Neural cell (in vitro differentiated cells): Measurements from ENCODE around the gene MRPS34. TPM values are rescaled to one million over a fixed set of nuclear protein-coding genes. Genes with fewer than 3 reads are reported as not detected.

Experiments used
- H2AFZ ChIP-seq: fragments of 200-600, 300-800 bp; sonication (generic), shearing (Covaris generic); 2 replicates; pipeline ENCODE4 v1.6.0; 2014; ENCODE audit warnings: low read depth, mild to moderate bottlenecking, antibody characterized with exemption, low read length, moderate library complexity
- H3F3A ChIP-seq: fragments of 200-600 bp; shearing (Covaris generic); 2 replicates; pipeline ENCODE4 v1.6.1; 2016; ENCODE audit warnings: mild to moderate bottlenecking, moderate library complexity, mixed read lengths, antibody characterized with exemption, low read length; ENCODE audit not compliant: insufficient read depth, poor library complexity, severe bottlenecking
- H3K27ac ChIP-seq: fragments of 200-600, 300-800 bp; sonication (generic), shearing (Covaris generic); 2 replicates; pipeline ENCODE4 v1.5.1; 2014; ENCODE audit warnings: mild to moderate bottlenecking, low read length, moderate library complexity
- H3K27me3 ChIP-seq: fragments of 300-800, 200-600 bp; sonication (generic), shearing (Covaris generic); 2 replicates; pipeline ENCODE4 v1.6.0; 2014; ENCODE audit warnings: mild to moderate bottlenecking, low read depth, low read length, moderate library complexity; ENCODE audit not compliant: insufficient read depth
- H3K36me3 ChIP-seq: fragments of 300-800, 200-600 bp; sonication (generic), shearing (Covaris generic); 2 replicates; pipeline ENCODE4 v1.5.1; 2014; ENCODE audit warnings: mild to moderate bottlenecking, antibody characterized with exemption, low read length, moderate library complexity; ENCODE audit not compliant: insufficient read depth
- H3K4me2 ChIP-seq: fragments of 300-800, 200-600 bp; sonication (generic), shearing (Covaris generic); 2 replicates; pipeline ENCODE4 v1.6.0; 2014; ENCODE audit warnings: mild to moderate bottlenecking, low read length
- H3K4me3 ChIP-seq: fragments of 300-800, 200-600 bp; sonication (generic), shearing (Covaris generic); 2 replicates; pipeline ENCODE4 v1.5.1; 2014; ENCODE audit warnings: mild to moderate bottlenecking, low read length, moderate library complexity
- H3K79me2 ChIP-seq: fragments of 200-600 bp; shearing (Covaris generic); replicated peaks from 2 replicates; pipeline ENCODE4 v1.6.0; 2014; ENCODE audit warnings: mild to moderate bottlenecking, low read length, moderate library complexity; ENCODE audit not compliant: insufficient read depth
- H3K9ac ChIP-seq: fragments of 300-800, 200-600 bp; sonication (generic), shearing (Covaris generic); 2 replicates; pipeline ENCODE4 v1.6.1; 2016; ENCODE audit warnings: mild to moderate bottlenecking, low read length, mixed read lengths
- H3K9me2 ChIP-seq: fragments of 200-600 bp; shearing (Covaris generic); 2 replicates; pipeline ENCODE4 v1.6.1; 2016; ENCODE audit warnings: mild to moderate bottlenecking, low read length, mixed read lengths; ENCODE audit not compliant: insufficient read depth
- H3K9me3 ChIP-seq: fragments of 200-600, 300-800 bp; sonication (generic), shearing (Covaris generic); 2 replicates; pipeline ENCODE4 v1.6.1; 2016; ENCODE audit warnings: mild to moderate bottlenecking, mixed run types, low read length, moderate library complexity, mixed read lengths
- H4K20me1 ChIP-seq: fragments of 200-600 bp; shearing (Covaris generic); 2 replicates; pipeline ENCODE4 v1.6.1; 2016; ENCODE audit warnings: mild to moderate bottlenecking, mixed run types; ENCODE audit not compliant: insufficient read depth
- CTCF ChIP-seq: fragments of 450-650 bp; IDR thresholded peaks from 2 replicates; pipeline ENCODE4 v1.5.1; 2014; ENCODE audit warnings: antibody characterized with exemption, mild to moderate bottlenecking, moderate library complexity; ENCODE audit not compliant: poor library complexity, severe bottlenecking
- EP300 ChIP-seq: fragments of 450-650 bp; conservative IDR thresholded peaks from 2 replicates; pipeline ENCODE4 v1.6.1; 2014; ENCODE audit warnings: antibody characterized with exemption, mild to moderate bottlenecking, moderate library complexity; ENCODE audit not compliant: poor library complexity, severe bottlenecking
- EZH2 ChIP-seq: fragments of 200-600, 300-800 bp; shearing (Covaris generic), sonication (generic); IDR thresholded peaks from 2 replicates; pipeline ENCODE4 v1.6.1; 2014; ENCODE audit warnings: antibody characterized with exemption, low read length, borderline replicate concordance, mild to moderate bottlenecking; ENCODE audit not compliant: insufficient read depth, poor library complexity, severe bottlenecking
- MXI1 ChIP-seq: fragments of 450-650 bp; conservative IDR thresholded peaks from 2 replicates; pipeline ENCODE4 v1.6.1; 2014; ENCODE audit warnings: antibody characterized with exemption, mild to moderate bottlenecking; ENCODE audit not compliant: poor library complexity, severe bottlenecking
- POLR2AphosphoS5 ChIP-seq: IDR thresholded peaks from 2 replicates; pipeline ENCODE4 v1.6.1; 2012
- RAD21 ChIP-seq: fragments of 450-650 bp; conservative IDR thresholded peaks from 2 replicates; pipeline ENCODE4 v1.6.1; 2014; ENCODE audit warnings: antibody characterized with exemption, mild to moderate bottlenecking, moderate library complexity
- REST ChIP-seq: IDR thresholded peaks from 2 replicates; pipeline ENCODE4 v1.6.1; 2012; ENCODE audit warnings: borderline replicate concordance
- SMC3 ChIP-seq: fragments of 450-650 bp; conservative IDR thresholded peaks from 2 replicates; pipeline ENCODE4 v1.6.1; 2014; ENCODE audit warnings: antibody characterized with exemption, mild to moderate bottlenecking, moderate library complexity; ENCODE audit not compliant: poor library complexity
- TAF1 ChIP-seq: IDR thresholded peaks from 2 replicates; pipeline ENCODE4 v1.6.1; 2012; ENCODE audit warnings: low read depth
- polyA plus RNA-seq: library from polyadenylated mRNA; depleted of rRNA; stranded (reverse); fragments of >200 nt; gene quantifications from 2 replicates; pipeline ENCODE4 v1.2.3, GENCODE V29; 2014

Gene MRPS34
- polyA plus RNA-seq, 1 donor from 2014 or later = 113 TPM

GRCh38 chr16:1781254-1781653 is 8.3 kb upstream of the MRPS34 start:
- Histone ChIP-seq H3K79me2 (peaks cover 34% of the 10 kb centered on the region), H3K9me2 (no peaks in the 10 kb centered on the region), H3K4me3 (peak overlapping the region; percentile 95), H3F3A (no peaks in the 10 kb centered on the region), H3K36me3 (no peaks in the 10 kb centered on the region), H3K9ac (peak overlapping the region; percentile 82), H3K9me3 (no peaks in the 10 kb centered on the region), H3K27ac (peak overlapping the region; percentile 63), H3K4me2 (peak overlapping the region; percentile 88), H4K20me1 (peaks cover 28% of the 10 kb centered on the region), H2AFZ (no peak overlapping the region), H3K27me3 (no peaks in the 10 kb centered on the region)
- TF ChIP-seq REST (no peak), POLR2AphosphoS5 (no peak), RAD21 (no peak), TAF1 (no peak), EZH2 (no peak), MXI1 (no peak), CTCF (no peak), EP300 (no peak), SMC3 (no peak)

GRCh38 chr16:1780677-1781072 is 7.7 kb upstream of the MRPS34 start:
- H3K36me3 ChIP-seq = no peaks in the 10 kb centered on the region
- H3K27me3 ChIP-seq = no peaks in the 10 kb centered on the region
- H4K20me1 ChIP-seq = peaks cover 28% of the 10 kb centered on the region
- peak overlapping the region; percentile 82 for H3K9ac ChIP-seq
- H3K4me2 ChIP-seq = no peak overlapping the region
- H3K27ac ChIP-seq = no peak overlapping the region
- H3K79me2 ChIP-seq = peaks cover 34% of the 10 kb centered on the region
- H3F3A ChIP-seq = no peaks in the 10 kb centered on the region
- peak overlapping the region; percentile 95 for H3K4me3 ChIP-seq
- TF ChIP-seq MXI1 (no peak), SMC3 (no peak), EZH2 (no peak), TAF1 (no peak), CTCF (no peak), REST (no peak), EP300 (no peak), RAD21 (no peak), POLR2AphosphoS5 (no peak)
- no peak overlapping the region for H2AFZ ChIP-seq
- H3K9me3 ChIP-seq = no peaks in the 10 kb centered on the region
- no peaks in the 10 kb centered on the region for H3K9me2 ChIP-seq
